Lower lobe of right lung (tissue), 2 donors: ENCODE results near the gene TMEM175. TPM values are rescaled to one million over a fixed set of nuclear protein-coding genes. Genes with fewer than 3 reads are reported as not detected.
A peak's percentile ranks its signal among the peaks of the same experiment; 100 is the strongest.

Source experiments
- ATAC-seq, 2 donors: fragments of 200-7000 bp; cut with Tn5 transposase; one replicate each; pipeline ENCODE4 v1.9.1; 2020 to 2022; ENCODE audit warnings: mild to moderate bottlenecking in 2 of 2, moderate library complexity in 2 of 2
- DNase-seq: peaks from one replicate; pipeline ENCODE4 v3.0.0-alpha.2; 2020
- H3K27ac ChIP-seq: fragments of 200-600 bp; one replicate; pipeline ENCODE4 v1.8.0; 2022
- H3K27me3 ChIP-seq: fragments of 200-600 bp; one replicate; pipeline ENCODE4 v1.8.0; 2022; ENCODE audit warnings: low read depth
- H3K36me3 ChIP-seq: fragments of 200-600 bp; one replicate; pipeline ENCODE4 v1.8.0; 2022; ENCODE audit warnings: mild to moderate bottlenecking
- H3K4me1 ChIP-seq: fragments of 200-600 bp; one replicate; pipeline ENCODE4 v1.8.0; 2022
- H3K4me3 ChIP-seq: fragments of 200-600 bp; one replicate; pipeline ENCODE4 v1.8.0; 2022; ENCODE audit warnings: mild to moderate bottlenecking
- H3K9me3 ChIP-seq: fragments of 200-600 bp; one replicate; pipeline ENCODE4 v1.8.0; 2022
- intact Hi-C: fragments of 100-400 bp; cut with DNase I; formaldehyde crosslinking; loops from one replicate; pipeline ENCODE4 v1.11.0; 2022
- total RNA-seq: library from RNA; stranded (reverse); fragmentation: NEBNext Ultra II Directional; extraction: Animal tissue kit (Norgen Biotek cat#: 25700); gene quantifications from one replicate; pipeline ENCODE4 v1.2.1, GENCODE V29; 2021
- TF ChIP-seq, protein P1 (sequence below): fragments of 200-600 bp; IDR thresholded peaks from one replicate; pipeline ENCODE4 v1.8.0; 2022; ENCODE audit warnings: antibody characterized with exemption, mild to moderate bottlenecking
- donor health status: DM: no; HTN: yes; CAD: no; lungs with severe emphysema.

TMEM175 gene
- total RNA-seq, 1 donor from 2014 or later = 45.3 TPM

DNA sequence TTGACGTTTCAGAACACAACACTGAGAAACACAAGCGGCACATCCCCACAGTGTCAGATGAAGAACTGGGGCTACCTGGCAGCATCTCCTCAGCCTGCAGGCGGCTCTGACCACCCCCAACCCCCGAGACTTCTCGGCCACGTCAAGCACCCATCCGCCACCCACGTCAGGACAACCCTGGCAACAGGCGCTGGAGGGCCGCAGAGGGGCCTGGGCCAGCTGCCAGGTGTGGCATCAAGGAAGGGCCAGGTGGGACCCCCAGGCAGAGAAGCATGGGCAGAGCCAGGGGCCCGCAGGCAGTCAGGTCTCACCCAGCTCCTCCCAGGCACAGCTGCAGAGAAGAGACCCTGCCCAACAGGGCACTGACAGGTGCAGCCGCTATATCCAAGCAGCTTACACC lies 22.4 kb upstream of the TMEM175 start:
- H3K4me3 ChIP-seq = no peak overlapping the region
- DNase-seq = peak; percentile 27
- peaks cover 52% of the 10 kb centered on the region for H3K36me3 ChIP-seq
- H3K4me1 ChIP-seq = peaks cover 25% of the 10 kb centered on the region
- H3K9me3 ChIP-seq = no peaks in the 10 kb centered on the region
- no peaks in the 10 kb centered on the region for H3K27me3 ChIP-seq
- intact Hi-C loops = no loop called here
- no peak for ATAC-seq
- H3K27ac ChIP-seq = no peak overlapping the region
- TF ChIP-seq, protein P1, sequence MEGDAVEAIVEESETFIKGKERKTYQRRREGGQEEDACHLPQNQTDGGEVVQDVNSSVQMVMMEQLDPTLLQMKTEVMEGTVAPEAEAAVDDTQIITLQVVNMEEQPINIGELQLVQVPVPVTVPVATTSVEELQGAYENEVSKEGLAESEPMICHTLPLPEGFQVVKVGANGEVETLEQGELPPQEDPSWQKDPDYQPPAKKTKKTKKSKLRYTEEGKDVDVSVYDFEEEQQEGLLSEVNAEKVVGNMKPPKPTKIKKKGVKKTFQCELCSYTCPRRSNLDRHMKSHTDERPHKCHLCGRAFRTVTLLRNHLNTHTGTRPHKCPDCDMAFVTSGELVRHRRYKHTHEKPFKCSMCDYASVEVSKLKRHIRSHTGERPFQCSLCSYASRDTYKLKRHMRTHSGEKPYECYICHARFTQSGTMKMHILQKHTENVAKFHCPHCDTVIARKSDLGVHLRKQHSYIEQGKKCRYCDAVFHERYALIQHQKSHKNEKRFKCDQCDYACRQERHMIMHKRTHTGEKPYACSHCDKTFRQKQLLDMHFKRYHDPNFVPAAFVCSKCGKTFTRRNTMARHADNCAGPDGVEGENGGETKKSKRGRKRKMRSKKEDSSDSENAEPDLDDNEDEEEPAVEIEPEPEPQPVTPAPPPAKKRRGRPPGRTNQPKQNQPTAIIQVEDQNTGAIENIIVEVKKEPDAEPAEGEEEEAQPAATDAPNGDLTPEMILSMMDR = no peak

DNA sequence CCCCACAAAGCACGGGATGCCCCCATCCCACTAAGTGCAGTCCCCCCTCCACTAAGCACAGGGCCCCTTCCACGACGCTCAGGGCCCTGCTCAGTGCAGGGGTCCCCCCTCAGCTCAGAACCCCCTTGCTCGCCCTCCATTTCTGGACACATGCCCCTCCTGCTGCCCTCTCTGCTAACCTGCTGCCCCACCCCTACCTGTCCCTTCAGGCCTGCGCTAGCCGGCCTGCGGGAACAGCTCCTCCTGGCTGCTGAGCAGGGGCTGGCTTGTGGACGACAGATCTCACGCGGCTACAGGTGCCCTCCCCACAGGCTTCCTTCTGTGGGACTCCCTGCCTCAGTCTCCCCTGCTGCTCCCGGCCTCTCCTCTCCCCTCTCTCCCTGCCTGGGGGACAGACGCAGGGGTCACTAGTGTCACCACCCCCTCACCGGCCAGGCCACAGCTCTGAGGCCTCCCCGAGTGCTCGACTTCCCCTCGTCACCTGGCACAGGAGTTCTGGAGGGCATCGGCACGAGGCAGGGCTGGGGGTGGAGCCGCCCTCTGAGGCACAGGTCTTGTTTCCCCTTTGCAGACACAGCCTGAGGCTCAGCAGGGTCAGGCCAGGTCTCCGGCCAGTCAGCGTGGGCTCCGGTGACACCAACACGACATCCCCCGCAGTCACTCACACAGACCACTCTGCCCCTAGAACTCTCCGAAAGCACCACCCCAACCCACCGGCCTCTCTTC lies 21.7 kb upstream of the TMEM175 start:
- Histone ChIP-seq H3K4me1 (peaks cover 25% of the 10 kb centered on the region), H3K27me3 (no peaks in the 10 kb centered on the region), H3K36me3 (peaks cover 52% of the 10 kb centered on the region), H3K9me3 (no peaks in the 10 kb centered on the region), H3K27ac (no peak overlapping the region), H3K4me3 (no peak overlapping the region)
- ATAC-seq (no peak), DNase-seq (peak; percentile 38)
- TF ChIP-seq, protein P1 = no peak
- intact Hi-C loops = no loop called here

DNA sequence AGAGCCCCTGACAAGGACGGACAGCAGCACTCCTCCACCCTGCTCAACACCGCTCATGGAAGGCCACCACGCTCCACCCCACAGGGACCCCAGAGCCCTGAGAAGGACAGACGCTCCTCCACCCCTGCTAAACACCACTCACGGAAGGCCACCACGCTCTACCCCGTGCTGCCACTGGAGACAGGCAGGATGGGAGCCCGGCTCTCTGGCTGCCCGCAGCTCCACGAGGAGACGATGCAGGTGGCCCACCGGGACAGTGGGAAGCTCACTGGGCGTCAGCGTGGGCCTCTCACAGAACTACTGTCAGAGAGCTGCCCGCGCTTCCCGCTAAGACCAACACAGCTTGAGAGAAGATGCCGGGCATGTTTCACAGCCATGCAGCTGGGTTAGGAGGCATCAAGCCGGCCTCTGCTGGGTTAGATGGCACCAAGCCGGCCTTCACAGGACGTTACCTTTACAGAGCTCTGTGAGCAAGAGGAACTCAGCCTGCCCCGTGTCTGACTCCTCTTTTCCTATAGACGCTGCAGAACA lies 21.0 kb upstream of the TMEM175 start:
- intact Hi-C loops = no loop called here
- DNase-seq (peak; percentile 39), ATAC-seq (no peak)
- TF ChIP-seq, protein P1 = no peak
- Histone ChIP-seq H3K27me3 (no peaks in the 10 kb centered on the region), H3K9me3 (no peaks in the 10 kb centered on the region), H3K4me1 (peaks cover 33% of the 10 kb centered on the region), H3K36me3 (peaks cover 52% of the 10 kb centered on the region), H3K4me3 (no peak overlapping the region), H3K27ac (no peak overlapping the region)

DNA sequence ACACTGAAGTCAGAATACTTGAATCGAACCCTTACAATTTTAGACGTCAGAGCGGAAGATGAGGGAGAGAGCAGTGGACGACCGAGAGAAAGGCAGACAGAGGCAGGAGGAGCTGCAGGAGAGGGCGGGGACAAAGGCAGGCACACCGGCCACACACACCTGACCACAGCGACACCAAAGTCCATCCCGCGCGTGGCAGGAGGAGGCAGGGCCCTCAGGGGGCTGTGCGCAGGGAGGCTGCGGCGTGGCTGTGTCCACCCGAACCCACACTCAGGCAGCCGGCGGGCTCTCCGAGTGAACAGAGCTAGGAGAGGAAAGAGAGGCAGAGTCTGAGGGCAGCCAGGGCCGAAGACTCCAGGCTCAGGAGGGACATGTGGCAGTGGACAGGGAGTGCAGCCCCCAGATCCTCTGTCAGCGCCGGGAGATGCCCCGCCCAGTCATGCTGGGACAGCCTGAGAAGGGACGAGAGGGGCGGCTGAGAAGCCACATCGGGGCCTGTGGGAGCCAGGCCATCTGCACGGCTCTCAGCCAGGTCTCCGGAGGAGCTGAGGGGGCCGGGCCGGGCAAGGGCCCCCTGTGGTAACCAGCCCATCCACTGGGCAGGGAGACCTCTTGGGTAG lies 20.3 kb upstream of the TMEM175 start:
- no peak overlapping the region for H3K4me3 ChIP-seq
- intact Hi-C loops = no loop called here
- H3K4me1 ChIP-seq = peaks cover 34% of the 10 kb centered on the region
- peak; percentile 36 for DNase-seq
- no peaks in the 10 kb centered on the region for H3K9me3 ChIP-seq
- H3K36me3 ChIP-seq = peaks cover 52% of the 10 kb centered on the region
- H3K27me3 ChIP-seq = no peaks in the 10 kb centered on the region
- ATAC-seq = no peak
- peak overlapping the region; percentile 78 for H3K27ac ChIP-seq
- TF ChIP-seq, protein P1 = no peak

DNA sequence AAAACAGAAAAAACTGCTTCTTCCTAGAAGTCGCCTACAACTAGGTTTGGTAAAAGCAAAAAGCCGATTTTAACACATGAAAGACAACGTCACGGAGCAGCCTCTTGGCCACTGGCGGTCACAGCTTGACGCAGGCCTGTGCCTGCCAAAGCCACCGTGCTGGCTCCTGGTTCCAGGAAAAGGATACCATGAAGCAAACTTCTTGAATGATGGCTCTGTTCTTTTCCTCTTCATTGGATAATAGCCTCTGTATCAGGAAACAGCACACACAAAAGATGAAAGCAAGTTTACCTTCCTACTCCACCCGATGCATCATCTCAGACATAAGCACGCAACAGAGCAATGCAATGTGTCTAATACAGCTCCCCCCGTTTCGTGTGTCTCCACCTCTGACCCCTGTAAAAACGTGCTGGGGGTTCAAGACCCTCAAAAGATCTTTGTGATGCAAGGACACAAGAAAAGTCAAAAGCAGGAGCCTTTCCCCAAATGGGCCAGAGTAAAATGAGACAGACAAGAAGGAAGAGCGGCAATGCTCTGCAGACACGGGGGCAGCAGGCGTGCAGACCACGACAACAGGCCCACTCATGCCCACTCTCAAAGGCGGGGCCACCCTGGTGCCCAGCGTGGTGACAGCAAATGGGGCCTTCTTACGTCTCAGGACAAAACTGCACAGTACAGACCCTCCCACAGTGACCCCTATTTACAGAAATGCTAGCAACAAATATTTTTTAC lies 19.5 kb upstream of the TMEM175 start:
- Histone ChIP-seq H3K27ac (peak overlapping the region; percentile 78), H3K4me3 (no peak overlapping the region), H3K4me1 (peaks cover 34% of the 10 kb centered on the region), H3K9me3 (no peaks in the 10 kb centered on the region), H3K36me3 (peaks cover 45% of the 10 kb centered on the region), H3K27me3 (no peaks in the 10 kb centered on the region)
- ATAC-seq (peak in 1 of 2 donors; percentile 41), DNase-seq (peak; percentile 44)
- intact Hi-C loops = no loop called here
- TF ChIP-seq, protein P1 = no peak
